Measurements from ENCODE around the gene FNDC3B. TPM values are rescaled to one million over a fixed set of nuclear protein-coding genes. Genes with fewer than 3 reads are reported as not detected.

Gene FNDC3B
- total and polyA plus RNA-seq, 7 donors: 16.2 to 93.9 (median 50.3) TPM

DNA sequence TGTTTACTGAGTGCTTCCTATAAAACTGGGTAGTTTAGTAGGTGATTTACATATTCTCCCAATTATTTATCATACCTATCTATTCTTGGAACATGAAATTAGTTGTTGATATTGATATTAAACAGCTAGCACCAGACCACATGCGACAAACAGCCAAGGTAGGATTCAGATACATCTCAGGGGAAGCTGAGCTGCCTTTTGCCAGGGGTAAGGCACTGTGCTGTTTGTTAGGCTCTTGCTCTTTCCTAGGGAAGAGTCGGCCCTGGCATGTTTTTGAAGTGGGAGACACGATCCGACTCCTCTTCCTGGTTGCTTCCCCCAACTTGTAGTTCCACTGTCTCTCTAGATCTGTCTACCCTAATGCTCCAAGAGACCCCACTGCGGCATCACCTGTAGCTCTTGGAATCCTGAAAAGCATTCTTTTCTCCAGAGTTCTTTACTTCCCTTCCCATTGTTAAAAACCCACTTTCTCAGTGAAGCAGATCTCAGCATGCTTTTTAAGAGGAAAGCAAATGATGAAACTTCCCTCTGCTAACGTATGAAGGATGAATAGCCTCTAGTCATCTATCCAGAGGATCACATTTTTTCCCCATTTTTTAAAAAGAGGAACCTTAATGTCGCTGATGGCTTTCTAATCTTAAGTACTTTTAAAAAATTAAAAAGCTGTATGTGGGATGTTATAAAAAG is 270.5 kb downstream of the FNDC3B start:
- Histone ChIP-seq H3K27me3 (no peaks in the 10 kb centered on the region), H3K9me3 (no peaks in the 10 kb centered on the region), H3K27ac (no peak overlapping the region), H3K36me3 (peaks cover 0 to 49% (median 15%) of the 10 kb centered on the region in 4 donors), H3K4me1 (peaks cover 0 to 41% (median 31%) of the 10 kb centered on the region in 4 donors), H3K4me3 (no peak overlapping the region)
- intact Hi-C loops (cut with DNase I): no loop called here
- DNase-seq: no peak
- TF ChIP-seq CTCF (IDR thresholded peaks at IDR 0.05): no peak
- TF ChIP-seq EP300 (IDR thresholded peaks at IDR 0.05): no peak
- no peak for TF ChIP-seq POLR2AphosphoS5 (IDR thresholded peaks at IDR 0.05)
- TF ChIP-seq POLR2A (IDR thresholded peaks at IDR 0.05): no peak
- WGBS, 2 donors: 90 to 93% methylated on average over 7 of the region's 7 CpGs

GRCh38 chr3:172310428-172310760 is 271.0 kb downstream of the FNDC3B start:
- no peak overlapping the region for H3K27ac ChIP-seq
- H3K4me3 ChIP-seq: no peak overlapping the region
- peaks cover 0 to 46% (median 37%) of the 10 kb centered on the region in 4 donors for H3K4me1 ChIP-seq
- H3K36me3 ChIP-seq: peaks cover 0 to 49% (median 15%) of the 10 kb centered on the region in 4 donors
- 97 to 99% methylated on average over 3 of the region's 3 CpGs for WGBS, 2 donors
- no peaks in the 10 kb centered on the region for H3K27me3 ChIP-seq
- TF ChIP-seq CTCF (IDR thresholded peaks at IDR 0.05) (no peak), EP300 (IDR thresholded peaks at IDR 0.05) (no peak), POLR2A (IDR thresholded peaks at IDR 0.05) (no peak), POLR2AphosphoS5 (IDR thresholded peaks at IDR 0.05) (no peak)
- no peaks in the 10 kb centered on the region for H3K9me3 ChIP-seq
- no peak for DNase-seq
- intact Hi-C loops (cut with DNase I): no loop called here

GRCh38 chr3:172311217-172311616 is 271.8 kb downstream of the FNDC3B start:
- DNase-seq: no peak
- no peak overlapping the region for H3K4me3 ChIP-seq
- TF ChIP-seq EP300 (IDR thresholded peaks at IDR 0.05) (no peak), CTCF (IDR thresholded peaks at IDR 0.05) (no peak), POLR2AphosphoS5 (IDR thresholded peaks at IDR 0.05) (no peak), POLR2A (IDR thresholded peaks at IDR 0.05) (no peak)
- H3K27ac ChIP-seq: peak overlapping the region in 1 of 4 donors; percentile 89
- no peaks in the 10 kb centered on the region for H3K9me3 ChIP-seq
- whole genome bisulfite sequencing, 2 donors: 95 to 96% methylated on average over 8 of the region's 8 CpGs
- H3K4me1 ChIP-seq: peaks cover 0 to 55% (median 45%) of the 10 kb centered on the region in 4 donors
- intact Hi-C loops (cut with DNase I): no loop called here
- H3K27me3 ChIP-seq: no peaks in the 10 kb centered on the region
- peaks cover 0 to 49% (median 15%) of the 10 kb centered on the region in 4 donors for H3K36me3 ChIP-seq

DNA sequence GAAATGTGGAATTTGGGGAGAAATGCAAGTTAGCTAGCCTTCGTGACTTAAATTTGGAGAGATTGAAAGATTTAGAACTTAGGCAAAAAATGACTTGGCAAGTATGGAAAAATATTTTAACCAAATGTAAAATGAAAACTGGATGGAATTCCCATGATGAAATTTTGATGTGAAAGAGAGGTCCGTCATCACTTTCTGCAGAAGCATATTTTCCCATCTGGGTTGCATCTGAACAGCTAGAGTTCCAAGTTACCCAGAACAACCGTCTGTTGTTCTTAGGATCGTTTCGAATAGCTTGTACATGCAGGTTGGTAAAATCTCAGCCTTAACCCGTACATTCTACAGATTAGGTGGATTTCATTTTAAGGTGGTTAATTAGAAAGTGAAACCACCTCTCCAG is 272.6 kb downstream of the FNDC3B start:
- no peaks in the 10 kb centered on the region for H3K9me3 ChIP-seq
- DNase-seq: no peak

More for the DNA sequence above, 272.6 kb downstream of the FNDC3B start:
- Histone ChIP-seq H3K36me3 (peaks cover 0 to 49% (median 15%) of the 10 kb centered on the region in 4 donors), H3K4me3 (no peak overlapping the region), H3K27ac (peak overlapping the region in 2 of 4 donors; percentile 78 to 89), H3K4me1 (peaks cover 0 to 59% (median 51%) of the 10 kb centered on the region in 4 donors), H3K27me3 (no peaks in the 10 kb centered on the region)
- TF ChIP-seq POLR2AphosphoS5 (IDR thresholded peaks at IDR 0.05) (peak in 1 of 4 donors; percentile 5), POLR2A (IDR thresholded peaks at IDR 0.05) (no peak), CTCF (IDR thresholded peaks at IDR 0.05) (no peak), EP300 (IDR thresholded peaks at IDR 0.05) (no peak)
- intact Hi-C loops (cut with DNase I): no loop called here
- WGBS, 2 donors: 81 to 85% methylated on average over 6 of the region's 6 CpGs
